ENCODE results near the gene JARID2. TPM values are rescaled to one million over a fixed set of nuclear protein-coding genes. Genes with fewer than 3 reads are reported as not detected.
"Not testable (repeated sequence)": the region's sequence is repeated elsewhere in the genome, so short reads cannot be mapped to it uniquely, and the experiment has no call there.

JARID2 gene
- total and polyA plus RNA-seq, 3 experiments from 2014 or later, result 12.0 to 25.5 (median 25.0) TPM

DNA sequence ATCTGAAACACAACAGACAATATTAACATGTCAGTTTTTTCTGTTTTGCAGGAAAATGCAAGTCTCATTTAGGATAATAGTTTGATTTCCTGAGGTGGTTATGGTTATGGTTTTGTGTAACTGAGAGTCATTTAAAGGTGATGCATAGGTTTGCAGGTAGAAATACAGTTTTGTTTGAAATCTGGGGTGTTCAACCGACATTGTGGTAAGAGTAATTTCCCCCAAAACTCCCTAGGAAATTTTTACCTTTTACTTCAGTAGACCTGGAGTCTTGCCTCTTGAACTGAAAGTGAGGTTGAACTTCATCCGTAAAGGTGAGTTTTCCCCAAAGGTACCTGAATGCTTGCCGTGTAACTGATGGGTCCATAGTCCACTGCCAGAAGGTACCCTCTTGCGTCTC, 71.4 kb downstream of the JARID2 start:
- Mint-ChIP-seq H3K9me3 (no peaks in the 10 kb centered on the region), H3K4me3 (peak overlapping the region in 5 of 7 donors; percentile 5 to 32 (median 8)), H3K27me3 (no peaks in the 10 kb centered on the region), H3K27ac (peak overlapping the region in 2 of 8 donors; percentile 9 to 11), H3K36me3 (peaks cover 0 to 5% (median 1%) of the 10 kb centered on the region in 3 donors), H3K4me1 (peaks cover 81 to 97% (median 96%) of the 10 kb centered on the region in 3 donors)
- CTCF ChIA-PET, result no interaction called here
- no peak overlapping the region for H3K4me3 ChIP-seq (ENCODE audit: low read length)
- no peak for DNase-seq
- POLR2A ChIA-PET, result no interaction called here
- no peaks in the 10 kb centered on the region for H3K9me3 ChIP-seq (ENCODE audit: low read length)
- H3K4me1 ChIP-seq (ENCODE audit: insufficient read depth, low read length), result peaks cover 37% of the 10 kb centered on the region
- no peaks in the 10 kb centered on the region for H3K36me3 ChIP-seq (ENCODE audit: insufficient read depth, low read length)
- no peak overlapping the region for H3K27ac ChIP-seq (ENCODE audit: low read depth, low read length)
- no peaks in the 10 kb centered on the region for H3K27me3 ChIP-seq (ENCODE audit: insufficient read depth, low read length, poor library complexity, severe bottlenecking)

- no peaks in the 10 kb centered on the region for H3K36me3 ChIP-seq (ENCODE audit: insufficient read depth, low read length)
- H3K9me3 Mint-ChIP-seq, result no peaks in the 10 kb centered on the region
- no peak overlapping the region for H3K27ac ChIP-seq (ENCODE audit: low read depth, low read length)
- ChIA-PET POLR2A (no interaction called here), CTCF (no interaction called here)
- peak overlapping the region in 6 of 8 donors; percentile 33 to 73 (median 50) for H3K27ac Mint-ChIP-seq
- no peak for DNase-seq
- peaks cover 31% of the 10 kb centered on the region for H3K4me1 ChIP-seq (ENCODE audit: insufficient read depth, low read length)
- H3K9me3 ChIP-seq (ENCODE audit: low read length), result no peaks in the 10 kb centered on the region
- no peaks in the 10 kb centered on the region for H3K27me3 ChIP-seq (ENCODE audit: insufficient read depth, low read length, poor library complexity, severe bottlenecking)
- peak overlapping the region in 2 of 7 donors; percentile 40 to 52 for H3K4me3 Mint-ChIP-seq
- H3K27me3 Mint-ChIP-seq, result no peaks in the 10 kb centered on the region
- H3K36me3 Mint-ChIP-seq, result peaks cover 0 to 3% (median 0%) of the 10 kb centered on the region in 3 donors
- H3K4me3 ChIP-seq (ENCODE audit: low read length), result no peak overlapping the region
- H3K4me1 Mint-ChIP-seq, result peaks cover 79 to 97% (median 94%) of the 10 kb centered on the region in 3 donors
These were observed 72.3 kb downstream of the JARID2 start for GRCh38 chr6:15317934-15318902.

DNA sequence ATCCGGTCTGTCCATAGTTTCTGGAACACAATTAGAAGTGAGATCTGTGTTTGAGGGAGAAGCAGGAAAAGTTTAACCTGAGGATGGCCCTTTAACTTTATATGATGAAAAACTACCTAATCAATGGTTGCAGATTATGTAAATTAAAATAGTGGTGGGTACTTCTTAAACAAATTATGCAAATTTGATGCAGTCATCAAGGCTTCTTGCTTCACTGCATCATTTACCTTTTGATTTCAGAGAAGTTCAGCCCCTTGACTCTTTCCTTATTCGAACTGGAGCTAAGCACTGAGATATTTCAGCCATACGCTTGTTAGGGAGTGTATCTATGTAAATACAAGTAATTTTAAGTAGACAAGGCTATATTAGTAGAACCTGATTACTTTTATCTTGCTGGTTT, 73.8 kb downstream of the JARID2 start:
- Mint-ChIP-seq H3K4me1 (peaks cover 67 to 90% (median 87%) of the 10 kb centered on the region in 3 donors), H3K27ac (peak overlapping the region in 4 of 8 donors; percentile 7 to 64 (median 21)), H3K4me3 (no peak overlapping the region), H3K27me3 (no peaks in the 10 kb centered on the region), H3K9me3 (no peaks in the 10 kb centered on the region), H3K36me3 (peaks cover 0 to 5% (median 0%) of the 10 kb centered on the region in 3 donors)
- POLR2A ChIA-PET, result no interaction called here
- H3K9me3 ChIP-seq (ENCODE audit: low read length), result no peaks in the 10 kb centered on the region
- no peak overlapping the region for H3K4me3 ChIP-seq (ENCODE audit: low read length)
- DNase-seq, result no peak
- CTCF ChIA-PET, result no interaction called here
- no peaks in the 10 kb centered on the region for H3K27me3 ChIP-seq (ENCODE audit: insufficient read depth, low read length, poor library complexity, severe bottlenecking)
- no peaks in the 10 kb centered on the region for H3K36me3 ChIP-seq (ENCODE audit: insufficient read depth, low read length)
- peaks cover 21% of the 10 kb centered on the region for H3K4me1 ChIP-seq (ENCODE audit: insufficient read depth, low read length)
- H3K27ac ChIP-seq (ENCODE audit: low read depth, low read length), result no peak overlapping the region

GRCh38 chr6:15320693-15321092, 74.8 kb downstream of the JARID2 start:
- no peaks in the 10 kb centered on the region for H3K27me3 Mint-ChIP-seq
- H3K9me3 Mint-ChIP-seq, result no peaks in the 10 kb centered on the region
- Histone ChIP-seq H3K27me3 (ENCODE audit: insufficient read depth, low read length, poor library complexity, severe bottlenecking) (no peaks in the 10 kb centered on the region), H3K4me1 (ENCODE audit: insufficient read depth, low read length) (peaks cover 26% of the 10 kb centered on the region), H3K9me3 (ENCODE audit: low read length) (no peaks in the 10 kb centered on the region), H3K36me3 (ENCODE audit: insufficient read depth, low read length) (no peaks in the 10 kb centered on the region), H3K4me3 (ENCODE audit: low read length) (no peak overlapping the region), H3K27ac (ENCODE audit: low read depth, low read length) (no peak overlapping the region)
- peaks cover 0 to 7% (median 0%) of the 10 kb centered on the region in 3 donors for H3K36me3 Mint-ChIP-seq
- no peak for DNase-seq
- CTCF ChIA-PET, result no interaction called here
- peak overlapping the region in 2 of 8 donors; percentile 8 to 79 for H3K27ac Mint-ChIP-seq
- no peak overlapping the region for H3K4me3 Mint-ChIP-seq
- POLR2A ChIA-PET, result no interaction called here
- H3K4me1 Mint-ChIP-seq, result peaks cover 72 to 90% (median 87%) of the 10 kb centered on the region in 3 donors

DNA sequence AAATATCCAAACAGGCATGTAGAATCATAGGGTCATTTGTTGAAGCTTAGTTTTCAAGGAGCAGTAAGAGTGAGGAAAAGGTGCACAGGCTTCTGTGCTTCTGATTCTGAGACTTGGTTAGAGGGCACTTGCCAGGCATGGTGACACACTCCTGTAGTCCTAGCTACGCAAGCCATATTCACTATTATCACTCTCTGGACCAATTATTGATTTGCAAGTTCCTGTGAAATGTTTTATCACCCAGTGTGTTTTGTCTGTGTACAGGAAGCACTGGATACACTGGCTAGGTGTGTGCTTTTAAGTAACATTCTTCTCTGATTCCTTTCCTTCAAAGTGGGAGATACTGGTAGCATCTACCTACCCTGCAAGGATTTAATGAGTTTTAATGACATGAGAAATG, 76.3 kb downstream of the JARID2 start:
- H3K36me3 Mint-ChIP-seq, result peaks cover 0 to 8% (median 0%) of the 10 kb centered on the region in 3 donors
- H3K9me3 Mint-ChIP-seq, result no peaks in the 10 kb centered on the region
- no peak overlapping the region for H3K27ac ChIP-seq (ENCODE audit: low read depth, low read length)
- no peaks in the 10 kb centered on the region for H3K9me3 ChIP-seq (ENCODE audit: low read length)
- no peaks in the 10 kb centered on the region for H3K36me3 ChIP-seq (ENCODE audit: insufficient read depth, low read length)
- H3K4me1 Mint-ChIP-seq, result peaks cover 71 to 90% (median 87%) of the 10 kb centered on the region in 3 donors
- ChIA-PET POLR2A (no interaction called here), CTCF (interaction anchor here (0.5 kb wide), 1 partner anchor 347 kb away, joined by 3 read pairs; no protein-coding TSS in a partner anchor)
- H3K27ac Mint-ChIP-seq, result peak overlapping the region in 2 of 8 donors; percentile 14 to 43
- H3K27me3 ChIP-seq (ENCODE audit: insufficient read depth, low read length, poor library complexity, severe bottlenecking), result no peaks in the 10 kb centered on the region
- DNase-seq, result no peak
- no peaks in the 10 kb centered on the region for H3K27me3 Mint-ChIP-seq
- H3K4me3 Mint-ChIP-seq, result no peak overlapping the region
- no peak overlapping the region for H3K4me3 ChIP-seq (ENCODE audit: low read length)
- H3K4me1 ChIP-seq (ENCODE audit: insufficient read depth, low read length), result peaks cover 29% of the 10 kb centered on the region

DNA sequence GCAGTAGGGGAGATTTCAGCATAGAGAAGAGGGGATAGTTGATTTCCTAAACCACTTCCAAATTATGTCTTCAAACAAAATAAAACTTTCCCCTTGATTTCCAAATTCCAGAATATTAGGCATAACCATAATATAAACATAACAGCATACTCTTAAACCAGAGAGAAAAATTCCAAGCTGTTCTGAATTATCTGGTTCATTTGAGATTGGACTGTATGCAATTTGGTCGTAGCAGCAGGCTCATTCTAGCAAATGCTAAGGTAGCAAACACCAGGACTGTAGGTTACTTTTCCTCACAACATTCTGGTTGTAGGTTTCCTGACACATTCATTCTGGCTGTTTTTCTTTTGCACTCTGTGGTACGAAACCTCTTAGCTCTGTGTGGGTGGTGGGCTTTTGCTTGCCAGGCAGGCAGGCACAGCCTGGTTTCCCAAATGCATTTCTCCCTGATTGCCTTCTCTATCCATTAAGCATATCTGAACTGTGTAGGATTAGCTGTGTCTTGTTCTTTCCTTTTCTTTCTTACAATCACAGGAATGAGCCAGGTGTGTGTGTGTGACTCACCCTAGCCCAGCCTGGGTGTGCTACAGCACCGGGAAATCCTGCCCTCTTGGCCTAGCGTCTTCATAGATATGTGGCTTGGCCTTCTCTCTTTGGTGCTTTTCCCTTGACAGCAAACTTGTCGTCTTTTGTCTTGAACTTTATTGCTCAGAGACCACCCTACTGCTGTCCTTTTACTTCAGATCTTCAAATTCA, 77.1 kb downstream of the JARID2 start:
- CTCF ChIA-PET, result no interaction called here
- H3K4me3 ChIP-seq (ENCODE audit: low read length), result no peak overlapping the region
- H3K9me3 ChIP-seq (ENCODE audit: low read length), result no peaks in the 10 kb centered on the region
- POLR2A ChIA-PET, result no interaction called here
- peaks cover 30% of the 10 kb centered on the region for H3K4me1 ChIP-seq (ENCODE audit: insufficient read depth, low read length)
- H3K27ac ChIP-seq (ENCODE audit: low read depth, low read length), result no peak overlapping the region
- peaks cover 72 to 90% (median 87%) of the 10 kb centered on the region in 3 donors for H3K4me1 Mint-ChIP-seq
- DNase-seq, result no peak
- no peak overlapping the region for H3K4me3 Mint-ChIP-seq
- H3K36me3 Mint-ChIP-seq, result peaks cover 0 to 8% (median 0%) of the 10 kb centered on the region in 3 donors
- H3K27me3 ChIP-seq (ENCODE audit: insufficient read depth, low read length, poor library complexity, severe bottlenecking), result no peaks in the 10 kb centered on the region
- H3K27me3 Mint-ChIP-seq, result no peaks in the 10 kb centered on the region
- H3K36me3 ChIP-seq (ENCODE audit: insufficient read depth, low read length), result no peaks in the 10 kb centered on the region
- peak overlapping the region in 4 of 8 donors; percentile 4 to 62 (median 43) for H3K27ac Mint-ChIP-seq
- no peaks in the 10 kb centered on the region for H3K9me3 Mint-ChIP-seq

GRCh38 chr6:15323611-15324010, 77.7 kb downstream of the JARID2 start:
- H3K4me1 ChIP-seq (ENCODE audit: insufficient read depth, low read length), result peaks cover 36% of the 10 kb centered on the region
- H3K27ac Mint-ChIP-seq, result peak overlapping the region in 3 of 8 donors; percentile 4 to 43 (median 43)
- peaks cover 72 to 90% (median 87%) of the 10 kb centered on the region in 3 donors for H3K4me1 Mint-ChIP-seq
- H3K36me3 Mint-ChIP-seq; CTCF ChIA-PET; H3K9me3 Mint-ChIP-seq; H3K27me3 ChIP-seq (ENCODE audit: insufficient read depth, low read length, poor library complexity, severe bottlenecking); H3K4me3 Mint-ChIP-seq; H3K9me3 ChIP-seq (ENCODE audit: low read length); H3K4me3 ChIP-seq (ENCODE audit: low read length); H3K27me3 Mint-ChIP-seq; POLR2A ChIA-PET; H3K36me3 ChIP-seq (ENCODE audit: insufficient read depth, low read length); H3K27ac ChIP-seq (ENCODE audit: low read depth, low read length); DNase-seq: not testable (repeated sequence)
